ENCODE data around the gene ZSCAN26. TPM values are rescaled to one million over a fixed set of nuclear protein-coding genes. Genes with fewer than 3 reads are reported as not detected.
A peak's percentile ranks its signal among the peaks of the same experiment; 100 is the strongest.

The ZSCAN26 gene
- total RNA-seq, 2 donors from 2014 or later, result 25.0 to 30.7 TPM

DNA sequence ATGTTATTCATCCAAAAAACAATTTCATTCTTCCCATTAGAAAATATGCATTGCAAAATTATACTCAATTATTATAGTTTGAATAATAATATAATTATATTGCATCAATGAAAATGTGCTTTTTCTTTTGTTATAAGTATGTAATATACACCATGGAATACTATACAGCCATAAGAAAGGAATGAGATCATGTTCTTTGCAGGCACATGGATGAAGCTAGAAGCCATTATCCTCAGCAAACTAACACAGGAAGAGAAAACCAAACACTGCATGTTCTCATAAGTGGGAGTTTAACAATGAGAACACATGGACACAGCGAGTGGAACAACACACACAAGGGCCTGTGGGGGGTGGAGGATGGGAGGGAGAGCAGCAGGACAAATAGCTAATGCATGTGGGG, 9.9 kb upstream of the ZSCAN26 start:
- H3K4me1 ChIP-seq (replicated peaks), result no peaks in the 10 kb centered on the region
- TF ChIP-seq CTCF (IDR thresholded peaks at IDR 0.05) (no peak), POLR2AphosphoS5 (IDR thresholded peaks at IDR 0.05) (no peak), POLR2A (IDR thresholded peaks at IDR 0.05) (no peak)
- H3K36me3 ChIP-seq, result no peaks in the 10 kb centered on the region
- no CpG with 5 or more reads among the region's 1 CpG for WGBS
- no peak overlapping the region for H3K4me3 ChIP-seq
- DNase-seq (ENCODE audit: low spot score), result no peak
- H3K9me3 ChIP-seq, result no peaks in the 10 kb centered on the region
- intact Hi-C loops (cut with DNase I), result loop anchor here (10.0 kb wide), 1 partner anchor 122 kb away; no protein-coding TSS in a partner anchor
- H3K27ac ChIP-seq, result no peak overlapping the region
- no peaks in the 10 kb centered on the region for H3K27me3 ChIP-seq (replicated peaks; ENCODE audit: insufficient read depth)

GRCh38 chr6:28258877-28259777, 7.8 kb upstream of the ZSCAN26 start, which contains the start of gene NKAPL:
Gene NKAPL (plus strand): TSS chr6:28259297. CDS start chr6:28259372, 75 bp downstream.
- DNase-seq (ENCODE audit: low spot score), result no peak
- 38% methylated on average over 58 of the region's 58 CpGs for WGBS
- H3K4me3 ChIP-seq, result peak within 1 kb of the TSS; percentile 11 to 15
- H3K27me3 ChIP-seq (replicated peaks; ENCODE audit: insufficient read depth), result no peaks in the 10 kb centered on the region
- H3K36me3 ChIP-seq, result no peaks in the 10 kb centered on the region
- TF ChIP-seq POLR2AphosphoS5 (IDR thresholded peaks at IDR 0.05), result peak; percentile 30
- no peak for TF ChIP-seq POLR2A (IDR thresholded peaks at IDR 0.05)
- no peaks in the 10 kb centered on the region for H3K4me1 ChIP-seq (replicated peaks)
- no peaks in the 10 kb centered on the region for H3K9me3 ChIP-seq
- intact Hi-C loops (cut with DNase I), result loop anchor here (10.0 kb wide), 1 partner anchor 124 kb away; no protein-coding TSS in a partner anchor
- no peak within 1 kb of the TSS for H3K27ac ChIP-seq

DNA sequence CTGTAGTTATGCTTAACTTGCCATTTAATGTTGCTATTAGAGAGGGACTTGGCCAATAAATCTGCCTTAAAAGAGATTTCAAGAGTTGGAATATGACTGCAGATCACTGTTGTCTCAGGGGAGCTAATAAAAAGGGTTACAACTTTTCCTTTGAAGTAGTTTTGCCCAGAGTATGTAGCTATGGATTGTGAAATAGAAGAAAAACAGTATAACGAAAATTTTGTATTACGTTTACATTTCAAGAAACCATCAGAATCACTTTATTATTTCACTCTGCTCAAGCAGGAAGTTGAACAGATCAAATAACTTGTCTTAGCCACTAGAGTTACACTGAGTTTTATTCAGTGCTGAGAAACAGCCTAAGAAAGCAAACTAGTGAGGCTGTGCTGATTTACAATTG, 3.0 kb upstream of the ZSCAN26 start:
- Histone ChIP-seq H3K27ac (no peak overlapping the region), H3K4me1 (replicated peaks) (no peaks in the 10 kb centered on the region), H3K9me3 (no peaks in the 10 kb centered on the region), H3K27me3 (replicated peaks; ENCODE audit: insufficient read depth) (no peaks in the 10 kb centered on the region), H3K4me3 (no peak overlapping the region), H3K36me3 (no peaks in the 10 kb centered on the region)
- WGBS, result 20% methylated on average over 2 of the region's 2 CpGs
- no peak for TF ChIP-seq POLR2A (IDR thresholded peaks at IDR 0.05)
- no peak for TF ChIP-seq CTCF (IDR thresholded peaks at IDR 0.05)
- TF ChIP-seq POLR2AphosphoS5 (IDR thresholded peaks at IDR 0.05), result no peak
- no peak for DNase-seq (ENCODE audit: low spot score)
- intact Hi-C loops (cut with DNase I), result no loop called here

DNA sequence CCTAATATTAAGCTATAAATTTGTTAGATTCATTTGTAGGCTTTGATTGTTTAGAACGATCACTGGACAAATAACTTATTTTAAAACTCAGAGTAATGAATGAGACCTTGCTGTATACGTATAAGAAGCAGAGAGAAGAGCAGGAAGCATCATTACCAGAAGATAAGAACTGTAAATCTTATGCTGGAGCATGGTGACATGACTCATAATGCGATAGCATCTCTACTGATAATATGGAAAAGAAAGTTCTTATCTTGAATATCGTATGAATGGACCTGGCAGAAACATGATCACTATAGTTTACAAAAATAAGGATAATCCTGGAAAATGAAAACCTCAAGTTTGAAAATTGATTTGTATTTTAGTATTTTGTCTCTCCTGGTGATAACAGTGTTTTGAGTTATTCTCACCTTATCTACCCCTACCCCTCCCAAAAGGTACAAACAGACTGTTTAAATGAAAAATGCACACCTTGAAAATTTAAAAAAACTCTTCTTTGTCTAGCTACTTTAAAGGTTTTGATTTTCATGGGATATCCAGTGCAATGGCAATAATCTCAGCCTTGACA, 2.0 kb upstream of the ZSCAN26 start:
- no peak for TF ChIP-seq POLR2AphosphoS5 (IDR thresholded peaks at IDR 0.05)
- Histone ChIP-seq H3K9me3 (no peaks in the 10 kb centered on the region), H3K36me3 (no peaks in the 10 kb centered on the region), H3K4me1 (replicated peaks) (no peaks in the 10 kb centered on the region), H3K27me3 (replicated peaks; ENCODE audit: insufficient read depth) (no peaks in the 10 kb centered on the region), H3K27ac (no peak overlapping the region), H3K4me3 (no peak overlapping the region)
- intact Hi-C loops (cut with DNase I), result loop anchor here (5.0 kb wide), 1 partner anchor 72 kb away; the partner anchor contains the start of gene ZSCAN31
- DNase-seq (ENCODE audit: low spot score), result no peak
- WGBS, result 56% methylated on average over 4 of the region's 4 CpGs

DNA sequence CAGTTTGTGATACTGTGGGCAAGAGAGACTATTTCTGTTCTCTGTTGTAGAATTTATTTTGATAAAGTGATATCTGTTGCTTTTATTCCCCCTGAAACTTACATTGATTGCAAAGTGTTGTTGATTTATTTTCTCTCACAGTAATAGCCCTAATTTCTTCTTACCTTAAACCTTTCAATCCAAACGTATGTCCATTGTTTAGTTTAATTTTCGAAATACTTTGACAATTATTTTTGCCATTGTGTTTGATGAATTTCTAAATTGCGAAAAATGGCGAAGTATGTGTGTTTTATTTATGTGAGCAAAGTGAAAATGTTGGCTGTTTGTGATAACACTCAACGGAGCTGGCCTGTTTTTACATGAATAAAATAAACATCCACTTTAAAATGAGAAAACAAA, 381 bp upstream of the ZSCAN26 start:
- intact Hi-C loops (cut with DNase I), result loop anchor here (5.0 kb wide), 1 partner anchor 71 kb away; the partner anchor contains the start of gene ZSCAN31

More for the DNA sequence above, 381 bp upstream of the ZSCAN26 start:
- no peaks in the 10 kb centered on the region for H3K36me3 ChIP-seq
- H3K4me3 ChIP-seq, result peak overlapping the region; percentile 53 to 54
- no peaks in the 10 kb centered on the region for H3K9me3 ChIP-seq
- no peaks in the 10 kb centered on the region for H3K27me3 ChIP-seq (replicated peaks; ENCODE audit: insufficient read depth)
- H3K27ac ChIP-seq, result peak overlapping the region; percentile 73 to 80
- TF ChIP-seq POLR2A (IDR thresholded peaks at IDR 0.05) (no peak), POLR2AphosphoS5 (IDR thresholded peaks at IDR 0.05) (no peak), CTCF (IDR thresholded peaks at IDR 0.05) (no peak)
- no peak for DNase-seq (ENCODE audit: low spot score)
- WGBS, result 6% methylated on average over 5 of the region's 5 CpGs
- no peaks in the 10 kb centered on the region for H3K4me1 ChIP-seq (replicated peaks)
